Trophoblast cell (in vitro differentiated cells and primary cell): Measurements from ENCODE around the gene RPL10A.

Source experiments
- DNase-seq, 2 donors: peaks; one replicate each; pipeline ENCODE4 v3.0.0-alpha.2; 2016
- H2AFZ ChIP-seq: 2 replicates; pipeline ENCODE4 v1.6.1; 2013; ENCODE audit warnings: low read length, moderate library complexity, mild to moderate bottlenecking; ENCODE audit not compliant: insufficient read depth, poor library complexity
- H2AK5ac ChIP-seq: 2 replicates; pipeline ENCODE4 v1.6.1; 2013; ENCODE audit warnings: mild to moderate bottlenecking, low read length
- H2BK120ac ChIP-seq: 2 replicates; pipeline ENCODE4 v1.6.1; 2013; ENCODE audit warnings: low read length, mild to moderate bottlenecking, moderate library complexity; ENCODE audit not compliant: insufficient read depth, poor library complexity
- H2BK12ac ChIP-seq: 2 replicates; pipeline ENCODE4 v1.6.1; 2013; ENCODE audit warnings: mild to moderate bottlenecking, low read length, moderate library complexity
- H2BK5ac ChIP-seq: 2 replicates; pipeline ENCODE4 v1.6.1; 2013; ENCODE audit warnings: low read length, low read depth, moderate library complexity, mild to moderate bottlenecking; ENCODE audit not compliant: poor library complexity
- H3K14ac ChIP-seq: 2 replicates; pipeline ENCODE4 v1.6.1; 2013; ENCODE audit warnings: mild to moderate bottlenecking, low read length
- H3K18ac ChIP-seq: 2 replicates; pipeline ENCODE4 v1.6.1; 2013; ENCODE audit warnings: mild to moderate bottlenecking, low read length
- H3K23ac ChIP-seq: 2 replicates; pipeline ENCODE4 v1.6.1; 2013; ENCODE audit warnings: low read length
- H3K27ac ChIP-seq: 2 replicates; pipeline ENCODE4 v1.5.1; 2013; ENCODE audit warnings: low read depth, mild to moderate bottlenecking, inconsistent platforms, low read length, moderate library complexity
- H3K27me3 ChIP-seq: 2 replicates; pipeline ENCODE4 v1.6.1; 2013; ENCODE audit warnings: inconsistent platforms, mild to moderate bottlenecking, low read length, moderate library complexity; ENCODE audit not compliant: insufficient read depth
- H3K36me3 ChIP-seq, 2 experiments: 1 replicate in 1 of 2; 2 replicates in 1 of 2; pipeline ENCODE4 v1.6.1; 2013; ENCODE audit warnings: low read length in 2 of 2, mild to moderate bottlenecking in 2 of 2, moderate library complexity in 1 of 2; ENCODE audit not compliant: insufficient read depth in 2 of 2, control insufficient read depth in 1 of 2
- H3K4ac ChIP-seq: 2 replicates; pipeline ENCODE4 v1.6.1; 2013; ENCODE audit warnings: low read depth, mild to moderate bottlenecking, low read length, moderate library complexity
- H3K4me1 ChIP-seq, 2 experiments: 1 replicate in 1 of 2; 2 replicates in 1 of 2; pipeline ENCODE4 v1.6.1; 2013; ENCODE audit warnings: low read length in 2 of 2, mild to moderate bottlenecking in 2 of 2, moderate library complexity in 1 of 2; ENCODE audit not compliant: insufficient read depth in 2 of 2, control insufficient read depth in 1 of 2
- H3K4me2 ChIP-seq: 2 replicates; pipeline ENCODE4 v1.6.1; 2013; ENCODE audit warnings: inconsistent platforms, mild to moderate bottlenecking, low read length, moderate library complexity
- H3K4me3 ChIP-seq: 2 replicates; pipeline ENCODE4 v1.5.1; 2013; ENCODE audit warnings: mild to moderate bottlenecking, low read depth, low read length, inconsistent platforms
- H3K79me1 ChIP-seq: one replicate; pipeline ENCODE4 v1.6.1; 2013; ENCODE audit warnings: low read length
- H3K79me2 ChIP-seq: 2 replicates; pipeline ENCODE4 v1.6.1; 2013; ENCODE audit warnings: low read length, mild to moderate bottlenecking; ENCODE audit not compliant: control insufficient read depth, insufficient read depth, poor library complexity
- H3K9ac ChIP-seq: 2 replicates; pipeline ENCODE4 v1.6.1; 2013; ENCODE audit warnings: mild to moderate bottlenecking, low read length
- H3K9me3 ChIP-seq: 2 replicates; pipeline ENCODE4 v1.6.1; 2013; ENCODE audit warnings: low read depth, mild to moderate bottlenecking, control low read depth, inconsistent platforms, low read length; ENCODE audit not compliant: insufficient read depth
- H4K12ac ChIP-seq: 2 replicates; pipeline ENCODE4 v1.6.1; 2013; ENCODE audit warnings: low read depth, mild to moderate bottlenecking, low read length, moderate library complexity
- H4K8ac ChIP-seq: 2 replicates; pipeline ENCODE4 v1.6.1; 2013; ENCODE audit warnings: low read depth, mild to moderate bottlenecking, low read length, moderate library complexity
- H4K91ac ChIP-seq: one replicate; pipeline ENCODE4 v1.6.1; 2013; ENCODE audit warnings: low read depth, mild to moderate bottlenecking, low read length, moderate library complexity
- WGBS: extraction: QIAGEN DNeasy Blood & Tissue Kit; methylation state at CpG from one replicate; pipeline ENCODE4 v1.1.7; 2013; ENCODE audit warnings: missing lambda C conversion rate; ENCODE audit not compliant: insufficient read length, insufficient coverage; ENCODE audit errors: extremely low coverage; 5-methylcytosine and 5-hydroxymethylcytosine counted together

Gene RPL10A

DNA sequence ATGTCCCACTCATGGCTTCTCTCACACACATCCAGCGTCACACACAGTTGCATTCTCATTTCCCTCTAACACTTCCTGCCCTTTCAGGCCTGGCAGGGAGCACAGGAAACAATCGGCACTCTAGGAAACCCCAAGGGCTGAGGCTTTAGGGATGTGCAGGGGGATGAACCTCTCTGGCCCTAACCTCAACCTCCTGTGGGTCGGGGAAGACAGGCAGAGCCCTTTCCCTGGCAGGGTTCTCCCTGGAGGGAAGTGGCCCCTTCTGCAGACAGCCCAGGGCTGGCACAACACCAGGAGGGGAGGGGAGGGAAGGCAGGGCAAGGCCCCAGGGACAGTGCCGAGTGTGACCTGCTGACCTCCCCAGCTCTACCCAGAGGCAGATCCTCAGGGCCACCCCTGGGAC lies 26.0 kb downstream of the RPL10A start:
- peak in 1 of 2 donors; percentile 20 for DNase-seq
- Histone ChIP-seq H3K4ac (peak overlapping the region; percentile 99), H3K79me1 (peaks cover 85% of the 10 kb centered on the region), H3K79me2 (peaks cover 72% of the 10 kb centered on the region), H4K8ac (peak overlapping the region; percentile 68), H2BK12ac (peak overlapping the region; percentile 67), H3K4me1 (peaks cover 62 to 69% of the 10 kb centered on the region in 2 experiments), H3K4me2 (peak overlapping the region; percentile 69), H4K91ac (peak overlapping the region; percentile 49), H4K12ac (no peak overlapping the region), H2AFZ (no peak overlapping the region), H2BK5ac (peak overlapping the region; percentile 58), H3K4me3 (no peak overlapping the region), H3K27me3 (no peaks in the 10 kb centered on the region), H3K27ac (peak overlapping the region; percentile 97), H2BK120ac (peak overlapping the region; percentile 71), H3K9me3 (peaks cover 3% of the 10 kb centered on the region), H3K14ac (peak overlapping the region; percentile 78), H3K9ac (peak overlapping the region; percentile 13), H2AK5ac (peak overlapping the region; percentile 51), H3K23ac (no peak overlapping the region), H3K36me3 (peaks cover 6 to 8% of the 10 kb centered on the region in 2 experiments), H3K18ac (peak overlapping the region; percentile 82)
- no CpG with 5 or more reads among the region's 4 CpGs for WGBS

- Histone ChIP-seq H3K23ac (no peak overlapping the region), H3K9ac (peak overlapping the region; percentile 89), H3K4me1 (peaks cover 56 to 67% of the 10 kb centered on the region in 2 experiments), H4K12ac (peak overlapping the region; percentile 87), H2BK5ac (peak overlapping the region; percentile 98), H4K91ac (peak overlapping the region; percentile 97), H3K18ac (peak overlapping the region; percentile 98), H3K4me2 (peak overlapping the region; percentile 69), H3K9me3 (peaks cover 3% of the 10 kb centered on the region), H3K14ac (peak overlapping the region; percentile 99), H3K27ac (peak overlapping the region; percentile 97), H3K4me3 (peak overlapping the region; percentile 85), H3K27me3 (no peaks in the 10 kb centered on the region), H2BK120ac (peak overlapping the region; percentile 95), H2BK12ac (peak overlapping the region; percentile 73), H2AK5ac (peak overlapping the region; percentile 67), H3K4ac (peak overlapping the region; percentile 99), H3K79me2 (peaks cover 64% of the 10 kb centered on the region), H4K8ac (peak overlapping the region; percentile 82), H3K79me1 (peaks cover 76% of the 10 kb centered on the region), H3K36me3 (peaks cover 6 to 8% of the 10 kb centered on the region in 2 experiments), H2AFZ (peak overlapping the region; percentile 67)
- peak; percentile 76 to 82 for DNase-seq
- WGBS = no CpG with 5 or more reads among the region's 9 CpGs
Measured at GRCh38 chr6:35495258-35496035, 27.2 kb downstream of the RPL10A start.

DNA sequence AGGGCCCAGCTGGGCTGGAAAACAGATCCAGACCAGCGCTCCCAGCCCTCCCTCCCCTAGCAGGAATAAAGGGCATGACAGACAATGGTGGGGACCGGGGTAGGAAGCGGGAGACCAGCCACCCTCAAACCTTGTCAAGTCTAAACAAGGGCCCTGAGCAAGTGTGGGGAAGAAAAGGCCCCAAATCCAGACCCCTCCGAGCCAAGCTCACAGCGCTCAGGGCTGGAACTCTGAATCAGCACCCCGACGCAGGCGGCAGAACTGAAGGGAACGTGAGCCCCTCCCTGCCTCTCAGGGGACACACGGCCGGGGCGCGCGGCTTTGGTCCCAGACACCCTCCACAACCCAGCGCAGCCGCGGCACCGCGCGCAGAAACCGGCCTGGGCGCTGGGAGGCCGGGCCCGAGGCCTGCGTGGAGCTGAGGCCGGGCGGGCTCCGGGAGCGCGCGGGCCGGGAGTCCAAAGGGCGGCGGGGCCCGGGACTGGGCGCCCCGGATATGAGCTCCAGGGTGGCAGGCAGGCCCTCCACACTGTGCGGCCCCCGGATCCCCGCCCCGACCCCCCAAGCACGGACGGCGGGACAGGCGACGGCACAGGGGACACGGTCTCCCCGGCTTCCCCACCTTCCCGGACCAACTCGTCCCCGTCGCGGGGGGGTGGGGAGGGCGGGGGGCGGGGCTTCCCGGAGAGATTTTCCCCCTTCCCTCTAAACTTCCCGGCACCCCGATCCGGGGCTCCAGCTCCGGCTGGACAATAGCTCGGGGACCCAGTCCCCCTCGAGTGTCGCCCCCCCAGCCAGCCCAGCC lies 28.0 kb downstream of the RPL10A start:
- H2BK120ac ChIP-seq = peak overlapping the region; percentile 95
- peak overlapping the region; percentile 98 for H2BK5ac ChIP-seq
- peak overlapping the region; percentile 89 for H3K9ac ChIP-seq
- WGBS = no CpG with 5 or more reads among the region's 63 CpGs
- peak overlapping the region; percentile 69 for H3K4me2 ChIP-seq
- DNase-seq = peak in 1 of 2 donors; percentile 45
- peak overlapping the region; percentile 85 for H3K4me3 ChIP-seq
- no peak overlapping the region for H3K23ac ChIP-seq
- peaks cover 3% of the 10 kb centered on the region for H3K9me3 ChIP-seq
- peaks cover 6 to 8% of the 10 kb centered on the region in 2 experiments for H3K36me3 ChIP-seq
- peak overlapping the region; percentile 99 for H3K4ac ChIP-seq
- peak overlapping the region; percentile 87 for H4K12ac ChIP-seq
- peak overlapping the region; percentile 73 for H2BK12ac ChIP-seq
- H2AFZ ChIP-seq = peak overlapping the region; percentile 67
- peak overlapping the region; percentile 97 for H4K91ac ChIP-seq
- peak overlapping the region; percentile 99 for H3K14ac ChIP-seq
- H3K79me1 ChIP-seq = peaks cover 68% of the 10 kb centered on the region
- H3K79me2 ChIP-seq = peaks cover 58% of the 10 kb centered on the region
- H3K4me1 ChIP-seq = peaks cover 49 to 60% of the 10 kb centered on the region in 2 experiments
- peak overlapping the region; percentile 97 for H3K27ac ChIP-seq
- peak overlapping the region; percentile 82 for H4K8ac ChIP-seq
- H3K18ac ChIP-seq = peak overlapping the region; percentile 98
- no peaks in the 10 kb centered on the region for H3K27me3 ChIP-seq
- peak overlapping the region; percentile 67 for H2AK5ac ChIP-seq

GRCh38 chr6:35496841-35497570 lies 28.8 kb downstream of the RPL10A start, which contains the start of gene TEAD3:
TEAD3 (minus strand) TSS chr6:35497079.
- peak within 1 kb of the TSS; percentile 98 for H3K9ac ChIP-seq
- H3K4me1 ChIP-seq = peaks cover 44 to 53% of the 10 kb centered on the region in 2 experiments
- peak within 1 kb of the TSS; percentile 99 for H3K14ac ChIP-seq
- peaks cover 3% of the 10 kb centered on the region for H3K9me3 ChIP-seq
- peak within 1 kb of the TSS; percentile 98 for H2BK5ac ChIP-seq
- peak within 1 kb of the TSS; percentile 73 for H2BK12ac ChIP-seq
- no CpG with 5 or more reads among the region's 98 CpGs for WGBS
- peaks cover 60% of the 10 kb centered on the region for H3K79me1 ChIP-seq
- no peak within 1 kb of the TSS for H3K23ac ChIP-seq
- H2AFZ ChIP-seq = peak within 1 kb of the TSS; percentile 71
- H3K4me2 ChIP-seq = peak within 1 kb of the TSS; percentile 69
- peak within 1 kb of the TSS; percentile 93 for H4K8ac ChIP-seq
- DNase-seq = peak; percentile 56 to 68
- H3K27me3 ChIP-seq = no peaks in the 10 kb centered on the region
- peak within 1 kb of the TSS; percentile 98 for H2AK5ac ChIP-seq
- H3K27ac ChIP-seq = peak within 1 kb of the TSS; percentile 98
- peaks cover 6 to 8% of the 10 kb centered on the region in 2 experiments for H3K36me3 ChIP-seq
- H3K4ac ChIP-seq = peak within 1 kb of the TSS; percentile 99
- H3K4me3 ChIP-seq = peak within 1 kb of the TSS; percentile 90
- H3K18ac ChIP-seq = peak within 1 kb of the TSS; percentile 98
- peak within 1 kb of the TSS; percentile 99 for H2BK120ac ChIP-seq
- peak within 1 kb of the TSS; percentile 87 for H4K12ac ChIP-seq
- peaks cover 56% of the 10 kb centered on the region for H3K79me2 ChIP-seq
- H4K91ac ChIP-seq = peak within 1 kb of the TSS; percentile 97
